ENCODE measurements around the gene CCDC60.

CCDC60 gene

DNA sequence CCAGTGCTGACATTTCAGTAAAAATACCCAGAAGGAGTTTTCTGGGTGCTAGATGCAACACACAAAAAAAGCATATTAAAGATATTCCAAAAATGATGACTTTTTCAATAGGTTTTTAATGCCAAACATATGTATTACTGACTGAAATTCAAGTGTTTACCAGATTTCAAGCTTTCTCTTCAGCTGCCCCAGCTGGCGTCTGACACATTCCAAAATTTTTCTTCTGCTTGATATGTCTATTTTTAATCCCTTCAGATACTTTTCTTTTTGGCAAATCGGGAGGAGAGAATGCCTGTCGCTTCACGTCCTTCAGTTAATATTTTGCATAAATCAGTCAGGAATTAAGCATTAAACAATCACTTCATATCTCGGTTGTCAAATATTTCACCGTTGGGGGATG lies 7.1 kb upstream of the CCDC60 start:
- H3K4me3 ChIP-seq (ENCODE audit: control insufficient read depth, low read depth, low read length), result no peak overlapping the region
- TF ChIP-seq, protein P1, sequence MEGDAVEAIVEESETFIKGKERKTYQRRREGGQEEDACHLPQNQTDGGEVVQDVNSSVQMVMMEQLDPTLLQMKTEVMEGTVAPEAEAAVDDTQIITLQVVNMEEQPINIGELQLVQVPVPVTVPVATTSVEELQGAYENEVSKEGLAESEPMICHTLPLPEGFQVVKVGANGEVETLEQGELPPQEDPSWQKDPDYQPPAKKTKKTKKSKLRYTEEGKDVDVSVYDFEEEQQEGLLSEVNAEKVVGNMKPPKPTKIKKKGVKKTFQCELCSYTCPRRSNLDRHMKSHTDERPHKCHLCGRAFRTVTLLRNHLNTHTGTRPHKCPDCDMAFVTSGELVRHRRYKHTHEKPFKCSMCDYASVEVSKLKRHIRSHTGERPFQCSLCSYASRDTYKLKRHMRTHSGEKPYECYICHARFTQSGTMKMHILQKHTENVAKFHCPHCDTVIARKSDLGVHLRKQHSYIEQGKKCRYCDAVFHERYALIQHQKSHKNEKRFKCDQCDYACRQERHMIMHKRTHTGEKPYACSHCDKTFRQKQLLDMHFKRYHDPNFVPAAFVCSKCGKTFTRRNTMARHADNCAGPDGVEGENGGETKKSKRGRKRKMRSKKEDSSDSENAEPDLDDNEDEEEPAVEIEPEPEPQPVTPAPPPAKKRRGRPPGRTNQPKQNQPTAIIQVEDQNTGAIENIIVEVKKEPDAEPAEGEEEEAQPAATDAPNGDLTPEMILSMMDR (IDR thresholded peaks at IDR 0.05; ENCODE audit: control insufficient read depth, insufficient read depth, low read depth, low read length, missing control alignments), result no peak
- DNase-seq (ENCODE audit: low read depth), result no peak

DNA sequence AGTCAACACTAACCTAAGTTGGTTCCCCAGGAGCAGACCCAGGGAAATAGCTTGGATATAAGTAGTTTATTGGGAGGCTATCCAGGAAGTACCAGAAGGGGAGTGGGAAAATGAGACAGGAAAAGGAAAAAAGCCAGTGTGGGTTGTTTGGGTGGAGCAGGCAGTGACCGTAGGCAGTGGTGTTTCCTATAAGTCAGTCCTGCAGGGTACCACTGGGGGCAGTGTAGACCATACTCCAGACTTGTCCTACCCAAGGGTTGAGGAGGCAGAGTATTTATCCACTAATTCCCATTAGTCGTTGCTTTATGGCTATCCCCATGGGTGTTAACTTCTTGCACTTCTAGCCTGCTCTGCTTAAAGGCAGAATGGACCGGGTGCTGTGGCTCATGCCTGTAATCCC lies 6.4 kb upstream of the CCDC60 start:
- TF ChIP-seq, protein P1 (IDR thresholded peaks at IDR 0.05; ENCODE audit: control insufficient read depth, insufficient read depth, low read depth, low read length, missing control alignments), result no peak
- no peak for DNase-seq (ENCODE audit: low read depth)
- no peak overlapping the region for H3K4me3 ChIP-seq (ENCODE audit: control insufficient read depth, low read depth, low read length)

DNA sequence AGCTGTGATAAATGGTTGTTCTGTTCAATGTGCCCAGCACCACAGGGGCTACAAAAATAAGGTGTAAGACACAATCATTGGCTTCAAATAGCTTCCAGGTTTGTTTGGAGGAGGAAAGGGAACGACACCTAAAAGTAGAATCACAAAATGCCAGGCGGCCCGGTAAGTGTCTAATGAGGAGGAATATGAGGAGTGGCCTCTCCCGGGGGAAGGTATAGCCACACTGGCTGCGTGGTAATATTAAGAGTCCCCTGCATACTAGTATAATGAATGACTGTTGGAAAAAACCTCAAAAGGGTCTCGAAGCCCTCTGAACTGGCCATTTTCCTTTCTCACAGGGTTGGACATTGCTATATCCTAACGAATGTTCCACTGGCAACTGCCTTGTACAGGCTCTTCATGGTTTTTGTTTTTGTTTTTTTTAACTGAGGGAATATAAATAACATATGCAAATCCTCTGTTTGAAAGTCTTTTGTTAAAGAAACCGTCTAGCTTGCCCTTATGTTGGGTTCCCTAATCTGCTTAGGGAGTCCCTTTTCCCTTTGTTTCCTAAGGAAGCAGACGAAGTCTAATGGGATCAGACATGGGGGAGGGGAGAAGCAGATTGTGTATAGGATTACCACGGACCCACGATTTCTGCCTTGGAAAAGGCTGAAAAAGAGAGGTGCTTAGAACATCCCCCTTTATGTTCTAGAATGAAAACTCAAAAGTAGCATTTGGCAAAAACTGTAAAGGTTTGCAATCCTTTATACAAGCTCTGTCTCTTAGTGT lies 4.2 kb downstream of the CCDC60 start:
- H3K4me3 ChIP-seq (ENCODE audit: control insufficient read depth, low read depth, low read length), result no peak overlapping the region
- TF ChIP-seq, protein P1 (IDR thresholded peaks at IDR 0.05; ENCODE audit: control insufficient read depth, insufficient read depth, low read depth, low read length, missing control alignments), result no peak
- DNase-seq (ENCODE audit: low read depth), result no peak

DNA sequence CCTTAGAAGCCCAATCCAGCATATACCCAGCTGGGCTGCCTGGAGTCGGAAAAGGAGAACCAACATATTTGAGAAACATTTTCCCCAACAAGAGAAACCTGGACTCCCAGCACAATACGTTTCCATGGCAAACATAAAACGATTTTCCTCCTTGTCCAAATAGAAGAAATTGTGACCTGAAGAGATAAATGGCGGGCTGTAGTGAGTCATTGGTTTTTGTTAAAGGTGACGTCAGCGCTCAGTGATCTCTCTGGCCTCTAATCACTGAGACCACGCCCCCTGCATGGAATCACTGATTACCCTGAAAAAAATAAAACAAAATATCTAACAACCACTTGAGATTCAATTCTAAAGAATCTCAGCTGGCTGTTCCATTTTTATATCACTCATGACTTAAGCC lies 6.0 kb downstream of the CCDC60 start:
- TF ChIP-seq, protein P1 (IDR thresholded peaks at IDR 0.05; ENCODE audit: control insufficient read depth, insufficient read depth, low read depth, low read length, missing control alignments), result no peak
- DNase-seq (ENCODE audit: low read depth), result no peak
- H3K4me3 ChIP-seq (ENCODE audit: control insufficient read depth, low read depth, low read length), result no peak overlapping the region

DNA sequence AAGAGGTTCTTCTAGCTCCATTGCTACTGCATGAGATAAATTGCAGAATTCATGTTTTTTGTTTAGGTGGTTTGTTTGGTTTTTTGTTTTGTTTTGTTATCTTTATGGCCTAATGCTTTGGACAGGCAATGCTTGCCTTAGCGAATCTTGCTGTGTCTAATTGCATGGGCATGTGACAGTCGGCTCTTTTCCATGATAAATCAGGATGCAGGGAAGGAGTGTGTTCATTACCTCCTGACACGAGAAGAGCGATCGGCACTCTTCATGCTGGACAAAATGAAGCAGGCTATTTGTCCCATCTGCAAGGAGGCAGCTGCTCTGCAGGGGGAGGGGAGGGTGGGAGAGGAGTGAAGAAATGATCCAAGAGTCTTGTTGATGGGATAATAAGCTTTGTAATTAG lies 6.5 kb downstream of the CCDC60 start:
- TF ChIP-seq, protein P1 (IDR thresholded peaks at IDR 0.05; ENCODE audit: control insufficient read depth, insufficient read depth, low read depth, low read length, missing control alignments), result no peak
- DNase-seq (ENCODE audit: low read depth), result no peak
- H3K4me3 ChIP-seq (ENCODE audit: control insufficient read depth, low read depth, low read length), result no peak overlapping the region

DNA sequence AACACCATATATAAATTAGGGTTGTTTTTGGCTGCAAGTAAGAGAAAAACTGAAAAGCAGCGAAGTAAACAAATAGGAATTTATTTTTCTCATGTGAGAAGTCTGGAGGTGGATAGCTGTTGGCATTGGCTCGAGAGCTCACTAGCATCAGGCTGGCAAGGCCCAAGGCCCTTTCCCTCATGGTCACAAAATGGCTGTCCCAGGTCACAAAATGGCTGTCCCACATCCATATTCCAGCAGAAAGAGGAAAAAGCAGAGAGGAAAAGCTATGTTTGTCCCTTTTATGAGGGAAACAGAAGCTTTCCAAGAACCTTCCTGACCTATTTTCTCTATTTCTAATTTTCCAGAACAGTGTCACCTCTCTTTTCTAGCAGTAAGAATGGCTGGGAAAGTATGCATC lies 7.5 kb downstream of the CCDC60 start:
- TF ChIP-seq, protein P1 (IDR thresholded peaks at IDR 0.05; ENCODE audit: control insufficient read depth, insufficient read depth, low read depth, low read length, missing control alignments), result no peak
- no peak overlapping the region for H3K4me3 ChIP-seq (ENCODE audit: control insufficient read depth, low read depth, low read length)
- DNase-seq (ENCODE audit: low read depth), result no peak
